ENCODE results near the gene RP9.

RP9 gene

DNA sequence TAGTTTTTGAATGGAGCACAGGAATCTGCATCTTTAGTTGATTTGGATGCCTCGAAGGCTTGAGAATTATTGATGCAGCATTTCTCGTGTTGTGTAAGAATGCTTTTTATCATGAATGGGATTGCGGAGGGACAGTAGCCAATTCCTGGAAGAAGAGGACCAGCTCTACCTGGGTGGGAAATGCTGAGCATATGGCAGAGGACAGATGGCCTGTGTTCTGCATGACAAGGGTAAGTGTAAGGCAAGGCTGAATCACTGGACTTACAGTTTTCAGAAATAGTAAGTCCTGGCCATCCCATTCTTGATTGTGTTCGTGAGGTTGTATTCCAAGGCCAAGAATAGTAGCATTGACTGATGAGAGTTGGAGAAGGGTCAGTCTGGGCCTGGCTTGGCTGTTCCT is 15.9 kb downstream of the RP9 start:
- Histone ChIP-seq H3K79me2 (ENCODE audit: insufficient read depth, low read length) (no peaks in the 10 kb centered on the region), H3K27ac (ENCODE audit: low read length) (no peak overlapping the region), H3K27me3 (ENCODE audit: insufficient read depth, low read length, poor library complexity) (no peaks in the 10 kb centered on the region), H2AFZ (ENCODE audit: low read depth, low read length) (no peak overlapping the region), H3K9ac (ENCODE audit: low read depth, low read length) (no peak overlapping the region), H4K20me1 (ENCODE audit: insufficient read depth, low read length) (no peaks in the 10 kb centered on the region; the same call in 1 of the 2 replicates), H3K9me3 (ENCODE audit: insufficient read depth, low read length, severe bottlenecking) (no peaks in the 10 kb centered on the region), H3K4me3 (ENCODE audit: low read depth in 1 of 2, low read length in 2 of 2) (no peak overlapping the region), H3K4me1 (ENCODE audit: insufficient read depth, low read length) (no peaks in the 10 kb centered on the region), H3K36me3 (ENCODE audit: insufficient read depth, low read length) (peaks cover 48% of the 10 kb centered on the region), H3K4me2 (ENCODE audit: insufficient read depth, low read length) (no peak overlapping the region)
- no peak for TF ChIP-seq EZH2 (IDR thresholded peaks at IDR 0.05; ENCODE audit: borderline replicate concordance, low read depth, low read length, severe bottlenecking)
- TF ChIP-seq, protein P1, sequence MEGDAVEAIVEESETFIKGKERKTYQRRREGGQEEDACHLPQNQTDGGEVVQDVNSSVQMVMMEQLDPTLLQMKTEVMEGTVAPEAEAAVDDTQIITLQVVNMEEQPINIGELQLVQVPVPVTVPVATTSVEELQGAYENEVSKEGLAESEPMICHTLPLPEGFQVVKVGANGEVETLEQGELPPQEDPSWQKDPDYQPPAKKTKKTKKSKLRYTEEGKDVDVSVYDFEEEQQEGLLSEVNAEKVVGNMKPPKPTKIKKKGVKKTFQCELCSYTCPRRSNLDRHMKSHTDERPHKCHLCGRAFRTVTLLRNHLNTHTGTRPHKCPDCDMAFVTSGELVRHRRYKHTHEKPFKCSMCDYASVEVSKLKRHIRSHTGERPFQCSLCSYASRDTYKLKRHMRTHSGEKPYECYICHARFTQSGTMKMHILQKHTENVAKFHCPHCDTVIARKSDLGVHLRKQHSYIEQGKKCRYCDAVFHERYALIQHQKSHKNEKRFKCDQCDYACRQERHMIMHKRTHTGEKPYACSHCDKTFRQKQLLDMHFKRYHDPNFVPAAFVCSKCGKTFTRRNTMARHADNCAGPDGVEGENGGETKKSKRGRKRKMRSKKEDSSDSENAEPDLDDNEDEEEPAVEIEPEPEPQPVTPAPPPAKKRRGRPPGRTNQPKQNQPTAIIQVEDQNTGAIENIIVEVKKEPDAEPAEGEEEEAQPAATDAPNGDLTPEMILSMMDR (IDR thresholded peaks at IDR 0.05; ENCODE audit: borderline replicate concordance, extremely low read depth, low read length, poor library complexity, severe bottlenecking) = no peak
- ATAC-seq (ENCODE audit: insufficient read depth, low read depth) = no peak
- no peak for DNase-seq

DNA sequence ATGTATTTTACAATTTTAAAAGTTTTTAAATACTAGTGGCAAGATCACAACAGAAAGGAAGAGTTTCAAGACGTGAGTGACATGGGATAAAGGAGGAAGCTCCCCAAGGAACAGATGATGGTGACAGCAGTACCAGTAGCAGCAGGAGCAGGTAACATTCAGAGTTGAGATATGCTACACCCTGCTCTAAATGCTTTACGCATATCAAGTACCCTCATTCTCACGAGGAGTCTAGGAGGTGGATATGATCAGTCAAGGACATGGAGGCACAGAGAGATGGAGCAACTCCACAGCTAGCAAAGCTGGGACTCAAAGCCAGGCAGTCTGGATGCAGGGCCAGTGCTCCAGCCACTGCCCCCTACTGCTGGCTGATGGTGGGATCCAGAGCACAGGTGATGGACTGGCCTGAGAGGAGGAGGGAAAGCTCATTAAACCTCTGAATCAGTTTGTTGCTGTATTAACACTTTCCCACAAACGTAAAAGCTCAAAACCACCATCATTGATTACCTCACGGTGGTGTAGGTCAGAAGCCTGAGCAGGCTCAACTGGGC is 17.5 kb downstream of the RP9 start:
- no peak for TF ChIP-seq EZH2 (IDR thresholded peaks at IDR 0.05; ENCODE audit: borderline replicate concordance, low read depth, low read length, severe bottlenecking)
- TF ChIP-seq, protein P1 (IDR thresholded peaks at IDR 0.05; ENCODE audit: borderline replicate concordance, extremely low read depth, low read length, poor library complexity, severe bottlenecking) = no peak
- Histone ChIP-seq H3K27ac (ENCODE audit: low read length) (no peak overlapping the region), H3K9me3 (ENCODE audit: insufficient read depth, low read length, severe bottlenecking) (no peaks in the 10 kb centered on the region), H4K20me1 (ENCODE audit: insufficient read depth, low read length) (no peaks in the 10 kb centered on the region; the same call in 1 of the 2 replicates), H3K36me3 (ENCODE audit: insufficient read depth, low read length) (peaks cover 33% of the 10 kb centered on the region), H3K9ac (ENCODE audit: low read depth, low read length) (no peak overlapping the region), H3K4me1 (ENCODE audit: insufficient read depth, low read length) (no peaks in the 10 kb centered on the region), H3K79me2 (ENCODE audit: insufficient read depth, low read length) (no peaks in the 10 kb centered on the region), H3K4me3 (ENCODE audit: low read depth in 1 of 2, low read length in 2 of 2) (no peak overlapping the region), H3K27me3 (ENCODE audit: insufficient read depth, low read length, poor library complexity) (no peaks in the 10 kb centered on the region), H2AFZ (ENCODE audit: low read depth, low read length) (no peak overlapping the region), H3K4me2 (ENCODE audit: insufficient read depth, low read length) (no peak overlapping the region)
- ATAC-seq (ENCODE audit: insufficient read depth, low read depth) = 0 out of 3 replicates have a peak, but pooled peaks have one; percentile 27
- DNase-seq = no peak

DNA sequence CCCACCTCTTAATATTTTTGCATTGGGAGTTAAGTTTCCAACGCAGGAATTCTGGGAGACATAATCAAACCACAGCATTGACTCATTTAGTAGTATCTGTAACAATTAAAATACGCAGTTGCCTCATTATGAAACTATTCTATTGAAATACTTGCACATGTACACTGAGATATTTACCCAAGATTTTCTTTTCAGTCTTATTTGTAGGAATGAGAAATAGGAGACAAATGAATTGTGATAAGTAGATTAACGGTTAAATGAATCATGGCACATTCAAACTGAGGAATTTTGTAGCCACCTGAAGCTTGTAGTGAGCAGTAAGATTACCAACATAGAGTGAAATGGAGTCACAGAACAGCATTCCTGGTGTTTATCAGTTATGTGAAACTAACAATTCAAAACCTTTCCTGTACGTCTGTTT is 18.1 kb downstream of the RP9 start:
- Histone ChIP-seq H4K20me1 (ENCODE audit: insufficient read depth, low read length) (no peaks in the 10 kb centered on the region; the same call in 1 of the 2 replicates), H3K27me3 (ENCODE audit: insufficient read depth, low read length, poor library complexity) (no peaks in the 10 kb centered on the region), H3K36me3 (ENCODE audit: insufficient read depth, low read length) (peaks cover 27% of the 10 kb centered on the region), H3K4me2 (ENCODE audit: insufficient read depth, low read length) (no peak overlapping the region), H2AFZ (ENCODE audit: low read depth, low read length) (no peak overlapping the region), H3K27ac (ENCODE audit: low read length) (no peak overlapping the region), H3K4me1 (ENCODE audit: insufficient read depth, low read length) (no peaks in the 10 kb centered on the region), H3K79me2 (ENCODE audit: insufficient read depth, low read length) (no peaks in the 10 kb centered on the region), H3K9ac (ENCODE audit: low read depth, low read length) (no peak overlapping the region), H3K4me3 (ENCODE audit: low read depth in 1 of 2, low read length in 2 of 2) (no peak overlapping the region), H3K9me3 (ENCODE audit: insufficient read depth, low read length, severe bottlenecking) (no peaks in the 10 kb centered on the region)
- TF ChIP-seq, protein P1 (IDR thresholded peaks at IDR 0.05; ENCODE audit: borderline replicate concordance, extremely low read depth, low read length, poor library complexity, severe bottlenecking) = no peak
- TF ChIP-seq EZH2 (IDR thresholded peaks at IDR 0.05; ENCODE audit: borderline replicate concordance, low read depth, low read length, severe bottlenecking) = no peak
- no peak for DNase-seq
- ATAC-seq (ENCODE audit: insufficient read depth, low read depth) = no peak
